Endothelial cell of umbilical vein (primary cell): ENCODE measurements around the gene MARCKSL1.

ENCODE experiments used
- CTCF ChIP-seq, 2 donors: IDR thresholded peaks; 1 replicate in 1 of 2; 2 replicates in 1 of 2; pipeline ENCODE4 v1.5.1; 2011; ENCODE audit warnings: low read length in 2 of 2, mild to moderate bottlenecking in 2 of 2, moderate library complexity in 2 of 2, control low read depth in 1 of 2, inconsistent platforms in 1 of 2, low read depth in 1 of 2; ENCODE audit not compliant: insufficient read depth in 1 of 2; ENCODE audit errors: extremely low read depth in 1 of 2
- EZH2 ChIP-seq: IDR thresholded peaks from 2 replicates; pipeline ENCODE4 v1.6.1; 2012; ENCODE audit warnings: borderline replicate concordance, low read depth, mild to moderate bottlenecking, moderate library complexity, low read length, inconsistent platforms; ENCODE audit not compliant: severe bottlenecking
- JUN ChIP-seq: IDR thresholded peaks from 2 replicates; pipeline ENCODE4 v1.6.1; 2011; ENCODE audit warnings: borderline replicate concordance, low read depth; ENCODE audit not compliant: insufficient read length, insufficient read depth
- MYC ChIP-seq: IDR thresholded peaks from one replicate; pipeline ENCODE4 v1.6.1; 2011; ENCODE audit warnings: mild to moderate bottlenecking, low read depth, low read length
- POLR2A ChIP-seq: IDR thresholded peaks from 2 replicates; pipeline ENCODE4 v1.6.1; 2012; ENCODE audit warnings: low read depth, mild to moderate bottlenecking, control low read depth, low read length
- POLR2AphosphoS5 ChIP-seq: IDR thresholded peaks from 2 replicates; pipeline ENCODE4 v1.6.1; 2012; ENCODE audit warnings: low read depth, mild to moderate bottlenecking, control low read depth, low read length, moderate library complexity; ENCODE audit not compliant: insufficient read depth

- TF ChIP-seq JUN (no peak), CTCF (IDR thresholded peaks at IDR 0.05; ENCODE audit: extremely low read depth in 1 of 2, insufficient read depth in 1 of 2, low read depth in 1 of 2, low read length in 2 of 2) (no peak), EZH2 (no peak), POLR2A (no peak), POLR2AphosphoS5 (no peak), MYC (no peak)
Measured at GRCh38 chr1:32367912-32368635, 32.0 kb upstream of the MARCKSL1 start.
